Fibroblast of upper back skin (primary cell): ENCODE results near the gene FOXQ1.
"Not testable (repeated sequence)": the region's sequence is repeated elsewhere in the genome, so short reads cannot be mapped to it uniquely, and the experiment has no call there.

ENCODE experiments used
- DNase-seq: peaks from one replicate; pipeline ENCODE4 v3.0.0-alpha.2; 2013

FOXQ1 gene

DNA sequence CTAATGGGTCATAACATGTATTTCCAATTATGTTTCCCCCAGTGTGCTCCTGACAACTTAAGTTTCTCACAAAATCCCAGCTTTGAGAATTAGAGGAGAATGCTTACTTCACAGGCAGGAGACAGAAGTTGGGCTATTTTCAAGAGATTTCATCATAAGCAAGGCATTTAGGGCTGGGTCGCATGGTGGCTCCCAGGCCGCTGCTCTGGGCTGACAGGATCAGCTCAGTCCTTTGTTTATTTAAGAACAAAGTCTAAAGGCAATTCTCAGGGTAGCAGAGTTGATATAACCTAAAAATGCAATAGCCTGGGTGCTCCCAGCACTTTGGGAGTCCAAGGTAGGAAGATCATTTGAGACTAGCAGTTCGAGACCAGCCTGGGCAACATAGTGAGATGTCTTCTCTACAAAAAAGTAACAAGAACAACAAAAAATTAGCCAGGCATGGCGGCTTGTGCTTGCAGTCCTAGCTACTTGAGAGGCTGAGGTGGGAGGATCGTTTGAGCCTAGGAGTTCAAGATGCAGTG, 10.9 kb downstream of the FOXQ1 start:
- peak; percentile 41 for DNase-seq

DNA sequence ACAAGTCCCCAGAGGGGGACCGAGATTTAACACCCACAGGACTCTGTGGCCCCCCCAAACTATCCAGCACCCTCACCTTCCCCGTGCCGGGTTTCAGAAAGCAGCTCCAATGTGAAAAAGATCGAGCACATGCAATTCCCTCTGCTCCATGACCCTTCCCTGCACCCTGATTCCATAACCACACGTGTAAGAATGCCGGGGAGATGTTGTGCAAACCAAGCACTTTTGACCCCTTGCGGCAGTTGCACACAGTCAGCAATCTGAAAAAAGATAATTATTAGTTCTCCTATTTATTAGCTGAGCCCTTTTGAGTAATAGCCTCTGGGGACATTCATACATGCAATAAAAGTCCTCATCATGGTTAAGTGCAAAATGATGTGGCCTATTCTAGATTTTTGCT, 13.0 kb downstream of the FOXQ1 start:
- DNase-seq: no peak

DNA sequence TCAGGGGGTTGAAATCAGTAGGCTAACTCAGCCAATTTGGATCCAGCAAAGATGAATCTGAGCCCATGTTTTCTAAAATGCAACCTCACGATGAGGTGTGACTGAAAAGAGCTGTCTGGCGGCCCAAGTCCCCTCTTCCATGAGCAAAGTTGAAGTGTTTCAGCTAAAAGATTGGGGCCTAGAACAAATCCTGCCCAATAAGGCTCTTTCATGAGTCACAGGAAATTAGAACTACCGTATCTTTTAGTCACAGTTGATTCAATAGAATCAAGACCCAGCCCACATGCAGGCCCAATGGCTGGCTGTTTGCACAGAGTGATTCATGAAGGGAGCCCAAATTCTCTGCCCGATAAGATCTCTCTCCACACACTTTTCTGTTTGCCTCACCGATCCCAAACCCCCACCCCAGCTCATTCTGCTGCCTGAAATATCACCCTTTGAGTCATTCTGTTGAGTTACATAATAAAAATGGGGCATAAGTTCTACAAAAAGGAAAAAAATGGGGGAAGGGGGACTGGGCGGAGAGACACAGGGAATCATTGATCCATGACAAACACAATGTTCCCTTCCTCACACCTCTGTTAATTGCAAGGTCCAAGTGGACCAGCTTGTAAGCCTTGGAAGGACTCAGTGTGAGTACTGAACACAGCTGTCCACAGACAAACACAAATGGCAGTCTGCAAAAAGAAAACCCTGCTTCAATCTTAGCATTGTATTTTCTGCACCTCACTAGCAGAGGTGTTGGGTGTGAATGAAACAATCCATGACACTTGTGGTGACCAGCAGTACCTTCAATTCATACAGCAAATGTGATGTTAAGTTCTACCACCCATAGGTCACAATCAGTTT, 13.8 kb downstream of the FOXQ1 start:
- DNase-seq: peak; percentile 95

GRCh38 chr6:1326535-1327121, 14.7 kb downstream of the FOXQ1 start:
- no peak for DNase-seq

DNA sequence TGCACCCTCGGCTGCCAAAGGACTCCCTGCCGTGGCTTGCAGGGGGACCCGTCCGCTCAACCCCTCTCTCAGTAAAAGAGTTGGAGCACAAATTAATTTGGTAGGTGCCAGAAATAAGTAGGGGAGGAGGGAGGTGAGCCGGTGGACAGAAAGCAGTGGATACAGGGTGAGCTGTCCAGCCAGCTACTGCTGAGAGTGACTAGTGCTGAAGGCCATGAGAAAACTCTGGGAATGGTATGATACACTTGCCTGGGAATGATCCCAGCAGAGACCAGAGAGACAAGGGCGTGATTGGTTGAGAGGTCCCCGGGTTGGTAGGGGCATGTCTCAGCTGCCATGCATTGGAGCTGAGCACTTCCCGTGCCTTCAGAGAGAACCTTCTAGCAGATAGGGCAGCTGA, 15.7 kb downstream of the FOXQ1 start:
- DNase-seq: no peak

DNA sequence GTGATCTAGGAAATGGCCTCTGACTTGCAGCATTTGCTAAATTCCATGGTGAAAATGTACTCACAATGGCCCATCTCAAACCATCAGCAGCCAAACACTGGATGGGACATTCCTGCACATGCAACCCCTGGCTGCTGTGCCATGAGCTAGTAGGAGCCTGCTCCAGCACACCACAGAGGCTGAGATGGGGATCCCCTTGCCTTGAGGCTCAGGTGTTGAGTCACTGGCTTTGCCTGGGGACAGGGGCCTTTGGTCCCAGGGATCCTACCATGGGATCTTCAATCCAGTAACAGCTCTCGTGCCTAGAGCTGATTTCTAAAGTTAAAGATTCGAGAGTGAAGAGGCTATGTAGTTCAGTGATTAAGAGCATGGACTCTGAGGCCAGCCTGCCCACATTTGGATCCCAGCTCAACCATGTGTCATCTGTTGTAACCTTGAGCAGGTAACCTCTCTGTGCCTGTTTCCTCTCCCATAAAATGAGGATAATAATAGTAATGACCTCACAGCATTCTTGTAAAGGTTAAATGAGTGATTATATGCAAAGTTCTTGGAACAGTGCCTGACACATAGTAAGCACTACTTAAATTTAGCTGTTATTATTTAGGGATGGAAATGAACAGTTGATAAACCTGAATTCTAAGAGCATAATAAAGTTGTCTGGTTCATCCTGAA, 16.4 kb downstream of the FOXQ1 start:
- DNase-seq: no peak

GRCh38 chr6:1329708-1330107, 17.8 kb downstream of the FOXQ1 start:
- DNase-seq: no peak

GRCh38 chr6:1334684-1335083, 22.8 kb downstream of the FOXQ1 start:
- DNase-seq: no peak

- DNase-seq: peak; percentile 76
Measured at GRCh38 chr6:1335367-1336037, 23.6 kb downstream of the FOXQ1 start.

- no peak for DNase-seq
Measured at GRCh38 chr6:1336246-1336843, 24.4 kb downstream of the FOXQ1 start.

- peak; percentile 75 for DNase-seq
Measured at GRCh38 chr6:1337791-1338190, 25.9 kb downstream of the FOXQ1 start.

DNA sequence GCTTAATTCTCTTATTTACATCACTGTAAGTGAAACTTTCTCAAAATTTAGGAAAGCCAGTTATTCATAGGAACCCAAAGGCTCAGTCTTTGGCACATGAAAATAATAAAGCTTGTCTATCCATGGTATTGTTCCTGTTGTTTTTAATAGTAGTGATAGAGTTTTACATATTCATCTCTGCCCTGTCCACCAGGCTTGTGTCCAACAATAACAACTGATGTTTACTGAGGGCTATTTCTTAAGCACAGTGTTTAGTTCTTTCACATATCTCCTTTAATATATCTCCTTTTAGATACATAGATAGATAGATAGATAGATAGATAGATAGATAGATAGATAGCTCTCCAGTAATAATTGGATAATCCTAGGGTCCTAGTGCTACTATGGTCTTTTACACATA, 34.2 kb downstream of the FOXQ1 start:
- DNase-seq: no peak

DNA sequence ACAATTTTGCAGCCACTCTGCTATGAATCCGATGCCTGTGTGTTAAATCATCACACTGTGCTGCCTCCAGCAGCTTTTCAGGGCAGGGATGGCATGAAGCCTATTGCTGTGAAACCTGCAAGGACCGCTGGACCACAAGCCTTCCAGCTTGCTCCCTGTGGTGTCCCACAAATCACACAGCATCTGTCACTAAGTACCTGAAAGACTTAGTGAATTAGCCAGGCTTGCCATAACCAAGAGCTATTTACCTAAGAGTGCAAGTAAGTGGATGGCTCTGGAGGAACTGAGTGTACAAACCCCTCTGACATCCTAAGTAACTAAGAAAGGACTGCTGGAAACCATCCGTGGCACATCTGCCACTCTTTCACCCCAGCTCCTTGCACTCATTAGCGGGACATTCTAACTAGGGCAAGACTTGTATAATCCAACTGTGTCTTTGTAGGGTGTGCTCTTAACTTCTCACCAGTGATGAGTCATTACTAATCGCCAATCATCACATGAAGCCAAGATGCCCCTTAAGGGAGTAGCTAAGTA, 34.7 kb downstream of the FOXQ1 start:
- DNase-seq: no peak

DNA sequence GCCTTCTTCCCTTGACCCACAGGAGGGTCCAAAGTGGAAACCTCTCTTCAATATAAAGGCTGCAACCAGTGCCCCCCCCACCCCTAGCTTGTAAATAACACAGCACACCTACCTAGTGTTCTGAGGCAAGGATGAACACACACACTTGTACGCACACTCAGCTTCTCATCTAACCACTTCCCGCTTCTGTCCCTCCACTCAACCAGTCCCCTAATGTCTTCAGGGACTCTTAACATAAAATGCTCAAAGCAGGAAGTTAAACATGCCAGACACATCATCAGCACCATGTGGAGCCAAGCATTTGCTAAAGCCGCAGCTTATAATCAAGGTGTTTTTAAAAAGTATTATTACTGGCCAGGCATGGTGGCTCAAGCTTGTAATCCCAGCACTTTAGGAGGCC, 35.3 kb downstream of the FOXQ1 start:
- DNase-seq: no peak

- DNase-seq: no peak
Measured at GRCh38 chr6:1348675-1349074, 36.8 kb downstream of the FOXQ1 start.

DNA sequence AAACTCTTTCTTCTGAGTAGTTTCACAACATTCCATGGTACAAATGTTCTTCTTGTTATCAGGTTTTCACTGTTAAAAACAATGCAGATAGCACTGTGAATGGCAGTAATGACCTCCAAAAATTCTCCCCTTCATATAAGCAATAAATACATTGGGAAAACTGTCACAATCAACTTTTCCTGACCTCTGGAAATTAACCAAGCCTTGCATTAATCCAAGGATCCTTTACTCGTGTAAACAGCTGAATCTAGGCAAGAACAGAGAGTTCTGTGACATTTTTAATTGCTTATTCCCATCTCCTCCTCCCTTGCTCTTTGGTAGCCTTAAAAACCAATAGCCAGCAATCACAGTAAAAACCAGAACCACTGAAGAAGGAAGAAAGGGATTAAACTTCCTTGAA, 37.8 kb downstream of the FOXQ1 start:
- DNase-seq: no peak

DNA sequence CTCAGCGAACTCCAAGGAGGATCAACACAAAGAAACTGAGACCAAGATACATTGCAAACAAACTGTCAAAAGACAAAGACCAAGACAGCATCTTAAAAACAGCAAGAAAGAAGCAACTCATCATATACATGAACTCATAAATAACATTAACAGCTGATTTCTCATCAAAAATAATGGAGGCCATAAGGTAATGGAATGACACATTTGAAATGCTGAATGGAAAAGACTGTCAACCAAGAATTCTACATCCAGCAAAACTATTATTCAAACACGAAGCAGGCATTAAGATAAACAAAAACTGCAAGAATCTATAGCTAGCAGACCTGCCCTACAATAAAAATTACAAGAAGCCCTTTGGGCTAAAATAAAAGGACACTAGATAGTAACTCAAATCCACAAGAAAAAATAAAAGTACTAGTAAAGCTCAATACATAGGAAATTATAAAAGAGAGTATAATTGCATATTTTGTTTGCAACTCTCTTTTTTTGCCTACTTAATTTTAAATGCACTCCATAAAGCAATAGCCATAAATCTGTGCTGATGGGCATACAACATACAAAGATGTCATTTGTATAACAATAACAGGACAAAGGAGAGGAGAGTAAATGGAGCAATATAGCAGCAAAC, 39.6 kb downstream of the FOXQ1 start:
- DNase-seq: no peak

DNA sequence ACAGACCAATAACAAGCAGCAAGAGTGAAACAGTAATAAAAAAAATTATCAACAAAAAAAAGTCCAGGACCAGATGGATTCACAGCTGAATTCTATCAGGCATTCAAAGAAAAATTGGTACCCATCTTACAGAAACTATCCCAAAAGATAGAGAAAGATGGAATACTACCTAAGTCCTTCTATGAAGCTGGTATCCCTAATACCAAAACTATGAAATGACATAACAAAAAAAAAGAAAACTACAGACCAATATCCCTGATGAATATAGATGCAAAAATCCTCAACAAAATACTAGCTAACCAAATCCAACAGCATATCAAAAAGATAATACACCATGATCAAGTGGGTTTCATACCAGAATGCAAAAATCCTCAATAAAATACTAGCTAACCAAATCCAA, 43.2 kb downstream of the FOXQ1 start:
- not testable (repeated sequence) for DNase-seq

DNA sequence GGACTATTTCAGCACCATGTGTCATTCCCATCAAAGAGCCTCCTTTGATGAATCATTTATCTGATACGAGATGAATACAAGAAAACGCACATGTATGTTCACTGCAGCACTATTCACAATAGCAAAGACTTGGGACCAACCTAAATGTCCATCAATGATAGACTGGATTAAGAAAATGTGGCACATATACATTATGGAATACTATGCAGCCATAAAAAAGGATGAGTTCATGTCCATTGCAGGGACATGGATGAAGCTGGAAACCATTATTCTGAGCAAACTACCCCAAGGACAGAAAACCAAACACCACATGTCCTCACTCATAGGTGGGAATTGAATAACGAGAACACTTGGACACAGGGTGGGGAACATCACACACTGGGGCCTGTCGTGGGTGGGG, 49.8 kb downstream of the FOXQ1 start:
- DNase-seq: not testable (repeated sequence)

- no peak for DNase-seq
Measured at GRCh38 chr6:1362643-1363042, 50.7 kb downstream of the FOXQ1 start.

- DNase-seq: no peak
Measured at GRCh38 chr6:1363298-1363697, 51.4 kb downstream of the FOXQ1 start.
